Measurements from ENCODE around the gene ABCA5. TPM values are rescaled to one million over a fixed set of nuclear protein-coding genes. Genes with fewer than 3 reads are reported as not detected.

ABCA5 gene
- total RNA-seq, 4 donors from 2014 or later, result 62.8 to 228 (median 123) TPM

DNA sequence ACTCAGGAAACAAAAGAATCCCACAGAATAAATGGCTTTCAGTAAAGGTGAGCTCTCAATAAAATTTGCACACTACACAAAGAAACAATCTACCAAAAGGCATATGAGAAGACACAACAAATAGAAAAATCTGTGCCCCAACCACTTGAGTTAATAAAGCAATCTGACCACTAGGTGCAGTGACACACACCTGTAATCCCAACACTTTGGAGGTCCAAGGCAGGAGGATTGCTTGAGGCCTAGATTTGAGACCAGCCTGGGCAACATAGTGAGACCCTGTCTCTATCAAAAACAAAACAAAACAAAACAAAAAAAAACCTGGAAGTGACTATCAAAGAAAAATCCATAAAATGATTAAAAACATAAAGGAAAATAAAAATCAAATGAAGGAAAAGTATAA lies 9.6 kb upstream of the ABCA5 start:
- H3K36me3 ChIP-seq, result no peaks in the 10 kb centered on the region
- peak overlapping the region; percentile 16 to 97 (median 75) for H3K27ac ChIP-seq
- ATAC-seq (no peak), DNase-seq (no peak)
- TF ChIP-seq, protein P1, sequence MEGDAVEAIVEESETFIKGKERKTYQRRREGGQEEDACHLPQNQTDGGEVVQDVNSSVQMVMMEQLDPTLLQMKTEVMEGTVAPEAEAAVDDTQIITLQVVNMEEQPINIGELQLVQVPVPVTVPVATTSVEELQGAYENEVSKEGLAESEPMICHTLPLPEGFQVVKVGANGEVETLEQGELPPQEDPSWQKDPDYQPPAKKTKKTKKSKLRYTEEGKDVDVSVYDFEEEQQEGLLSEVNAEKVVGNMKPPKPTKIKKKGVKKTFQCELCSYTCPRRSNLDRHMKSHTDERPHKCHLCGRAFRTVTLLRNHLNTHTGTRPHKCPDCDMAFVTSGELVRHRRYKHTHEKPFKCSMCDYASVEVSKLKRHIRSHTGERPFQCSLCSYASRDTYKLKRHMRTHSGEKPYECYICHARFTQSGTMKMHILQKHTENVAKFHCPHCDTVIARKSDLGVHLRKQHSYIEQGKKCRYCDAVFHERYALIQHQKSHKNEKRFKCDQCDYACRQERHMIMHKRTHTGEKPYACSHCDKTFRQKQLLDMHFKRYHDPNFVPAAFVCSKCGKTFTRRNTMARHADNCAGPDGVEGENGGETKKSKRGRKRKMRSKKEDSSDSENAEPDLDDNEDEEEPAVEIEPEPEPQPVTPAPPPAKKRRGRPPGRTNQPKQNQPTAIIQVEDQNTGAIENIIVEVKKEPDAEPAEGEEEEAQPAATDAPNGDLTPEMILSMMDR (IDR thresholded peaks at IDR 0.05 in 4 of 5, conservative IDR thresholded peaks at IDR 0.05 in 1 of 5), result peak in 1 of 5 experiments; percentile 10
- TF ChIP-seq POLR2A (IDR thresholded peaks at IDR 0.05), result no peak
- H3K4me3 ChIP-seq, result no peak overlapping the region
- intact Hi-C loops (cut with DNase I; ENCODE audit: low total_unique reads), result loop anchor here (5.0 kb wide), 2 partner anchors 166 to 836 kb away; no protein-coding TSS in a partner anchor
- no peaks in the 10 kb centered on the region for H3K27me3 ChIP-seq
- no peaks in the 10 kb centered on the region for H3K9me3 ChIP-seq
- in situ Hi-C loops (cut with MboI; ENCODE audit: low sequenced_read_pairs in 4 of 4), result loop anchor here (5.0 to 25.0 kb wide), 4 partner anchors 186 to 826 kb away; partner anchors contain the start of gene KCNJ2 (in 1 of the 4)
- peaks cover 7 to 32% of the 10 kb centered on the region in 2 donors for H3K4me1 ChIP-seq

DNA sequence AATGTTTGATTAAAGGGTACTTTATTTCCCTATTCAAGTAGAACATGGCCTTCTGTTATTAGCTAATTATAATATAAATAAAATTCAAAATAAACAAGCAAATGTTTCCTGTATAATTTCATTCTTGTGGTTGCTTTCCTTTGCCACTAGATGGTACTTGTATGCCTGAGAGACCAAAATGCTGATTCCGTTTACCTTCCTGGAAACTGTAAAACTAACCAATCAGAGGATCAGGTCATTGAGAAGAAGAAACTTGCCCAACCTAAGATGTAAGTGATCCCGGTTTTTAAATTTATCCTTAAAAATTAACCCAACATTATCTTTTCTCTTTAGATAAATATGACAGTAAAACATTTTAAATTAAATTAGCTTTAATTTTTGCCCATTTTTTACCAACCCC lies 8.1 kb upstream of the ABCA5 start:
- peak; percentile 50 to 80 for ATAC-seq
- no peaks in the 10 kb centered on the region for H3K36me3 ChIP-seq
- no peaks in the 10 kb centered on the region for H3K9me3 ChIP-seq
- peak overlapping the region in 3 of 4 donors; percentile 60 to 97 (median 90) for H3K27ac ChIP-seq
- in situ Hi-C loops (cut with MboI; ENCODE audit: low sequenced_read_pairs in 4 of 4), result loop anchor here (5.0 to 25.0 kb wide), 4 partner anchors 187 to 827 kb away; partner anchors contain the start of gene KCNJ2 (in 1 of the 4)
- H3K27me3 ChIP-seq, result no peaks in the 10 kb centered on the region
- no peak for TF ChIP-seq POLR2A (IDR thresholded peaks at IDR 0.05)
- TF ChIP-seq, protein P1 (IDR thresholded peaks at IDR 0.05 in 4 of 5, conservative IDR thresholded peaks at IDR 0.05 in 1 of 5), result peak; percentile 66 to 82 (median 71)
- H3K4me3 ChIP-seq, result peak overlapping the region in 2 of 4 donors; percentile 22 to 27
- peaks cover 0 to 17% of the 10 kb centered on the region in 2 donors for H3K4me1 ChIP-seq
- DNase-seq, result no peak
- intact Hi-C loops (cut with DNase I; ENCODE audit: low total_unique reads), result loop anchor here (2.0 to 5.0 kb wide), 4 partner anchors 24 to 837 kb away; no protein-coding TSS in a partner anchor

DNA sequence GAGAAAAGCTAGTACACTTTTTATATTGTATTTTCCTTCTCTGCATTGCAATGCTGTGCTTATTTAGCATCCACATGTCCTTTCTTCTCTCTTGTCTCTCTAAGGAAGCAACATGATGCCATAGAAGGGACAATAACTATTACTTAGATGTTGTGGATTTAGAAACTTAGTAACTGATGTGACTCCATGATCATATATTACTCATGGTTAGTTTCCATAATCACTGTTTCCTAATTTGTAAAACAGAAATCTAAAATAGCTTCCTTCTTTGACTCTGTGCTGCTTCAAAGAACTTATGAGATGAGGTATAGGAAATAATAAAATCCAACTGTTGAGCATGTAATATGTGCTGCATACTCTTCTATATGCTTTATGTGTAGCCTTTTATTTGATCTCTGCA lies 6.6 kb upstream of the ABCA5 start:
- peaks cover 0 to 5% of the 10 kb centered on the region in 2 donors for H3K4me1 ChIP-seq
- no peaks in the 10 kb centered on the region for H3K36me3 ChIP-seq
- no peak for DNase-seq
- TF ChIP-seq, protein P1 (IDR thresholded peaks at IDR 0.05 in 4 of 5, conservative IDR thresholded peaks at IDR 0.05 in 1 of 5), result no peak
- TF ChIP-seq POLR2A (IDR thresholded peaks at IDR 0.05), result no peak
- H3K4me3 ChIP-seq, result no peak overlapping the region
- intact Hi-C loops (cut with DNase I; ENCODE audit: low total_unique reads) (loop anchor here (5.0 kb wide), 1 partner anchor 84 kb away; no protein-coding TSS in a partner anchor), in situ Hi-C loops (cut with MboI; ENCODE audit: low sequenced_read_pairs in 4 of 4) (loop anchor here (10.0 to 25.0 kb wide), 3 partner anchors 191 to 829 kb away; partner anchors contain the start of gene KCNJ2 (in 1 of the 4))
- no peaks in the 10 kb centered on the region for H3K9me3 ChIP-seq
- ATAC-seq, result no peak
- H3K27ac ChIP-seq, result peak overlapping the region in 3 of 4 donors; percentile 8 to 97 (median 62)
- H3K27me3 ChIP-seq, result no peaks in the 10 kb centered on the region

DNA sequence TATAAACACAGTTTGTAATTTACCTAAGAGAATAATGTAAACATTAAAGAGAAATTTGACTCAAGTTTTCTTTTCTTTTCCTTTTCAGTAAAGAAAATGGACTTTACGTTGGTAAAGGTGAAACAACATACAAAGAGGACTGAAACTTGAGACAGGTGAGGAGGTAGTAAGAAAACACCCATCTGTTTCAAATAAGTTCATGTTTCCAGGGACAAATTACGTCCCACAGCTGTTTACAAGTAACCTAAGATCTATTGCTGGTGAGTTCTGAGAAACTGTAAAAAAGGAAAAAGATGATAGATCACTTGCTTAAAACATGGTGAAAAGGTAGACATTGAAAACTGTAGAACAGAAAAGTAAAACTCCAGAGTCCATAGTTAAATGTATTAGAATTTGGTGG lies 4.8 kb upstream of the ABCA5 start:
- ATAC-seq (peak in 1 of 2 donors; percentile 37), DNase-seq (no peak)
- intact Hi-C loops (cut with DNase I; ENCODE audit: low total_unique reads), result loop anchor here (5.0 kb wide), 1 partner anchor 86 kb away; no protein-coding TSS in a partner anchor
- no peak overlapping the region for H3K4me3 ChIP-seq
- H3K27ac ChIP-seq, result peak overlapping the region; percentile 47 to 97 (median 60)
- no peaks in the 10 kb centered on the region for H3K9me3 ChIP-seq
- H3K36me3 ChIP-seq, result no peaks in the 10 kb centered on the region
- peaks cover 0 to 10% of the 10 kb centered on the region in 2 donors for H3K4me1 ChIP-seq
- no peaks in the 10 kb centered on the region for H3K27me3 ChIP-seq
- in situ Hi-C loops (cut with MboI; ENCODE audit: low sequenced_read_pairs in 4 of 4), result loop anchor here (10.0 to 25.0 kb wide), 3 partner anchors 193 to 831 kb away; partner anchors contain the start of gene KCNJ2 (in 1 of the 4)
- TF ChIP-seq, protein P1 (IDR thresholded peaks at IDR 0.05 in 4 of 5, conservative IDR thresholded peaks at IDR 0.05 in 1 of 5), result no peak
- no peak for TF ChIP-seq POLR2A (IDR thresholded peaks at IDR 0.05)

All from gastrocnemius medialis (tissue), 4 donors.